Thyroid gland (tissue), 4 donors: ENCODE results near the gene PRG3. TPM values are rescaled to one million over a fixed set of nuclear protein-coding genes. Genes with fewer than 3 reads are reported as not detected.

Source experiments
- DNase-seq, 2 donors: peaks; one replicate each; pipeline ENCODE4 v3.0.0-alpha.2; 2019
- H3K27ac ChIP-seq, 3 donors: fragments of 200-600 bp; sonication (generic); 1 replicate in 2 of 3; 2 replicates in 1 of 3; pipeline ENCODE4 v1.5.1; 2016 to 2019; ENCODE audit warnings: mild to moderate bottlenecking in 1 of 3, moderate library complexity in 1 of 3
- H3K27me3 ChIP-seq: fragments of 200-600 bp; sonication (generic); one replicate; pipeline ENCODE4 v1.5.1; 2019
- H3K36me3 ChIP-seq, 2 donors: fragments of 200-600 bp; sonication (generic); one replicate each; pipeline ENCODE4 v1.5.1; 2016 to 2019
- H3K4me1 ChIP-seq, 2 donors: fragments of 200-600 bp; sonication (generic); one replicate each; pipeline ENCODE4 v1.5.1; 2017 to 2019
- H3K4me3 ChIP-seq, 3 donors: fragments of 200-600 bp; sonication (generic); replicated peaks in 1 of 3; 1 replicate in 2 of 3; 2 replicates in 1 of 3; pipeline ENCODE4 v1.5.1; 2016; ENCODE audit warnings: mild to moderate bottlenecking in 1 of 3
- H3K9me3 ChIP-seq: fragments of 200-600 bp; sonication (generic); one replicate; pipeline ENCODE4 v1.5.1; 2017
- CTCF ChIP-seq, 6 experiments: fragments of 200-600 bp in 3 of 6; fragments of 450-650 bp in 3 of 6; sonication (generic) in 3 of 6; IDR thresholded peaks; one replicate each; pipeline ENCODE4 v1.5.1; 2016 to 2019; ENCODE audit warnings: antibody characterized with exemption in 6 of 6, mild to moderate bottlenecking in 2 of 6, inconsistent platforms in 1 of 6, moderate library complexity in 1 of 6
- POLR2A ChIP-seq, 2 donors: fragments of 450-650 bp; IDR thresholded peaks; one replicate each; pipeline ENCODE4 v1.6.1; 2017; ENCODE audit warnings: antibody characterized with exemption in 2 of 2, mild to moderate bottlenecking in 2 of 2, moderate library complexity in 1 of 2
- WGBS, 2 donors: methylation state at CpG; one replicate each; pipeline ENCODE4 v1.1.5; 2017; 5-methylcytosine and 5-hydroxymethylcytosine counted together
- intact Hi-C: fragments of 100-400 bp; cut with DNase I; formaldehyde crosslinking; loops from one replicate; pipeline ENCODE4 v1.15.1; 2023
- total RNA-seq, 4 donors: library from RNA; depleted of rRNA; stranded (reverse); fragments of >200 nt; gene quantifications; one replicate each; pipeline ENCODE4 v1.2.3, GENCODE V29; 2016

The PRG3 gene
- total RNA-seq, 4 donors from 2014 or later = not detected

GRCh38 chr11:57370941-57371340 is 10.0 kb downstream of the PRG3 start:
- TF ChIP-seq CTCF (IDR thresholded peaks at IDR 0.05) (no peak), POLR2A (IDR thresholded peaks at IDR 0.05) (no peak)
- Histone ChIP-seq H3K27ac (no peak overlapping the region), H3K4me1 (peaks cover 7 to 10% of the 10 kb centered on the region in 2 donors), H3K27me3 (no peaks in the 10 kb centered on the region), H3K36me3 (no peaks in the 10 kb centered on the region), H3K9me3 (no peaks in the 10 kb centered on the region), H3K4me3 (no peak overlapping the region)
- DNase-seq = no peak
- intact Hi-C loops = no loop called here

GRCh38 chr11:57370251-57370650 is 10.7 kb downstream of the PRG3 start:
- Histone ChIP-seq H3K27ac (no peak overlapping the region), H3K9me3 (no peaks in the 10 kb centered on the region), H3K36me3 (no peaks in the 10 kb centered on the region), H3K27me3 (no peaks in the 10 kb centered on the region), H3K4me1 (peaks cover 7 to 10% of the 10 kb centered on the region in 2 donors), H3K4me3 (no peak overlapping the region)
- WGBS, 2 donors = 85 to 94% methylated on average over 7 of the region's 7 CpGs
- intact Hi-C loops = no loop called here
- TF ChIP-seq POLR2A (IDR thresholded peaks at IDR 0.05) = no peak
- no peak for TF ChIP-seq CTCF (IDR thresholded peaks at IDR 0.05)
- DNase-seq = no peak

- Histone ChIP-seq H3K9me3 (no peaks in the 10 kb centered on the region), H3K4me3 (no peak overlapping the region), H3K36me3 (no peaks in the 10 kb centered on the region), H3K27ac (no peak overlapping the region), H3K27me3 (no peaks in the 10 kb centered on the region), H3K4me1 (peaks cover 7 to 10% of the 10 kb centered on the region in 2 donors)
- WGBS, 2 donors = 68 to 77% methylated on average over 5 of the region's 5 CpGs
- TF ChIP-seq POLR2A (IDR thresholded peaks at IDR 0.05) (no peak), CTCF (IDR thresholded peaks at IDR 0.05) (no peak)
- DNase-seq = no peak
- intact Hi-C loops = no loop called here
Measured at GRCh38 chr11:57368845-57369232, 12.1 kb downstream of the PRG3 start.

- no peak for TF ChIP-seq CTCF (IDR thresholded peaks at IDR 0.05)
- TF ChIP-seq POLR2A (IDR thresholded peaks at IDR 0.05) = no peak
- Histone ChIP-seq H3K27ac (no peak overlapping the region), H3K4me1 (peaks cover 7 to 10% of the 10 kb centered on the region in 2 donors), H3K4me3 (no peak overlapping the region), H3K9me3 (no peaks in the 10 kb centered on the region), H3K27me3 (no peaks in the 10 kb centered on the region), H3K36me3 (no peaks in the 10 kb centered on the region)
- DNase-seq = peak; percentile 58 to 63
- WGBS, 2 donors = 49 to 55% methylated on average over 12 to 13 of the region's 19 CpGs
- intact Hi-C loops = no loop called here
Measured at GRCh38 chr11:57368106-57368844, 12.7 kb downstream of the PRG3 start.

- intact Hi-C loops = no loop called here
- 73 to 85% methylated on average over 6 to 9 of the region's 9 CpGs for WGBS, 2 donors
- Histone ChIP-seq H3K27me3 (no peaks in the 10 kb centered on the region), H3K36me3 (no peaks in the 10 kb centered on the region), H3K4me1 (peaks cover 7 to 10% of the 10 kb centered on the region in 2 donors), H3K27ac (no peak overlapping the region), H3K9me3 (no peaks in the 10 kb centered on the region), H3K4me3 (no peak overlapping the region)
- DNase-seq = no peak
- TF ChIP-seq POLR2A (IDR thresholded peaks at IDR 0.05) = no peak
Measured at GRCh38 chr11:57364851-57365660, 15.9 kb downstream of the PRG3 start.
